NB4 (cell line): ENCODE data around the gene COL23A1.

Experiments
- CTCF ChIP-seq: IDR thresholded peaks from one replicate; pipeline ENCODE4 v1.5.1; 2012; ENCODE audit warnings: low read depth, low read length
- POLR2A ChIP-seq: IDR thresholded peaks from 2 replicates; pipeline ENCODE4 v1.6.1; 2011; ENCODE audit warnings: mild to moderate bottlenecking; ENCODE audit not compliant: insufficient read length; ENCODE audit errors: extremely low read depth

DNA sequence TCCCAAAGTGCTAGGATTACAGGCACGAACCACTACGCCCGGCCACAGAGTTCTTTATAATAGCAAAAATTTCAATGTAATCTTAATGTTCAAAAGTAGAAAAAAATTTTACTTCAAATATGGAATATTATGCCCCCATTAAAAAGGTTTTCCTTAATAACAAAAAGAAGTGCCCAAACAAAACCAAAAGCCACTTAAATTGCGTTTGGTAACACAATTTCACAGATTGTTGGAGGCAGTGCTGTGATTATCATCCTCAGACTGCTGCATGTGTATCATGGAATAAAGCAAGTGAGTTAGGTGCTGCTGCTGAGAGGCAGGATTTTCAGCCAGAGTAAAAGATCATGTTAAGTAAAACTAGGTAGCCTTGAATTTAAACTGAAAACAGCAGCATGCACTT is 132.7 kb downstream of the COL23A1 start:
- TF ChIP-seq CTCF (no peak), POLR2A (no peak)
